Measurements from ENCODE around the gene TERT.

TERT gene

GRCh38 chr5:1254196-1254595 is 40.7 kb downstream of the TERT start:
- TF ChIP-seq, protein P1, sequence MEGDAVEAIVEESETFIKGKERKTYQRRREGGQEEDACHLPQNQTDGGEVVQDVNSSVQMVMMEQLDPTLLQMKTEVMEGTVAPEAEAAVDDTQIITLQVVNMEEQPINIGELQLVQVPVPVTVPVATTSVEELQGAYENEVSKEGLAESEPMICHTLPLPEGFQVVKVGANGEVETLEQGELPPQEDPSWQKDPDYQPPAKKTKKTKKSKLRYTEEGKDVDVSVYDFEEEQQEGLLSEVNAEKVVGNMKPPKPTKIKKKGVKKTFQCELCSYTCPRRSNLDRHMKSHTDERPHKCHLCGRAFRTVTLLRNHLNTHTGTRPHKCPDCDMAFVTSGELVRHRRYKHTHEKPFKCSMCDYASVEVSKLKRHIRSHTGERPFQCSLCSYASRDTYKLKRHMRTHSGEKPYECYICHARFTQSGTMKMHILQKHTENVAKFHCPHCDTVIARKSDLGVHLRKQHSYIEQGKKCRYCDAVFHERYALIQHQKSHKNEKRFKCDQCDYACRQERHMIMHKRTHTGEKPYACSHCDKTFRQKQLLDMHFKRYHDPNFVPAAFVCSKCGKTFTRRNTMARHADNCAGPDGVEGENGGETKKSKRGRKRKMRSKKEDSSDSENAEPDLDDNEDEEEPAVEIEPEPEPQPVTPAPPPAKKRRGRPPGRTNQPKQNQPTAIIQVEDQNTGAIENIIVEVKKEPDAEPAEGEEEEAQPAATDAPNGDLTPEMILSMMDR (IDR thresholded peaks at IDR 0.05; ENCODE audit: control insufficient read depth, insufficient read depth, low read depth, low read length, missing control alignments): no peak
- no peak for DNase-seq (ENCODE audit: low read depth)
- no peak overlapping the region for H3K4me3 ChIP-seq (ENCODE audit: control insufficient read depth, low read depth, low read length)

- H3K4me3 ChIP-seq (ENCODE audit: control insufficient read depth, low read depth, low read length): no peak overlapping the region
- TF ChIP-seq, protein P1 (IDR thresholded peaks at IDR 0.05; ENCODE audit: control insufficient read depth, insufficient read depth, low read depth, low read length, missing control alignments): no peak
- DNase-seq (ENCODE audit: low read depth): no peak
These were observed 41.3 kb downstream of the TERT start for GRCh38 chr5:1253456-1254105.

- DNase-seq (ENCODE audit: low read depth): no peak
- TF ChIP-seq, protein P1 (IDR thresholded peaks at IDR 0.05; ENCODE audit: control insufficient read depth, insufficient read depth, low read depth, low read length, missing control alignments): no peak
- no peak overlapping the region for H3K4me3 ChIP-seq (ENCODE audit: control insufficient read depth, low read depth, low read length)
These were observed 42.2 kb downstream of the TERT start for GRCh38 chr5:1252681-1253080.

GRCh38 chr5:1251678-1252580 is 42.9 kb downstream of the TERT start:
- H3K4me3 ChIP-seq (ENCODE audit: control insufficient read depth, low read depth, low read length): no peak overlapping the region
- no peak for DNase-seq (ENCODE audit: low read depth)
- TF ChIP-seq, protein P1 (IDR thresholded peaks at IDR 0.05; ENCODE audit: control insufficient read depth, insufficient read depth, low read depth, low read length, missing control alignments): no peak

- DNase-seq (ENCODE audit: low read depth): no peak
- TF ChIP-seq, protein P1 (IDR thresholded peaks at IDR 0.05; ENCODE audit: control insufficient read depth, insufficient read depth, low read depth, low read length, missing control alignments): no peak
- no peak overlapping the region for H3K4me3 ChIP-seq (ENCODE audit: control insufficient read depth, low read depth, low read length)
These were observed 45.2 kb downstream of the TERT start for GRCh38 chr5:1249366-1250280.

DNA sequence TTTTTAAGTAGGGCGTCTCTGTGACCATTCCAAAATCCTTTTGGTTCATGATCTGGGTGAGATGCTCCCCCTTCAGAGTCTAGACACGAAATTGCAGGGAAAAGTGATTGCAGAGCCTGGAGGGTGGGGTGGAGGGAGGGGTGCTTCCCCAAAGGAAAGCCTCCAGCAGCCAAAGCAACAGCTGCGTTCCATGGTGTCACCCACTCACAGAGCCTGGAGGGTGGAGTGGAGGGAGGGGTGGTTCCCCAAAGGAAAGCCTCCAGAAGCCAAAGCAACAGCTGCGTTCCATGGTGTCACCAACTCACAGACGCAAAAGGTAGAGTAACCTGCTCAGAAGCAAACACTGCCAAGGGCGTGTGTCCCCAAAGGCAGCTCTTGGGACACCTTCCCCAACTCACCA is 47.1 kb downstream of the TERT start:
- TF ChIP-seq, protein P1 (IDR thresholded peaks at IDR 0.05; ENCODE audit: control insufficient read depth, insufficient read depth, low read depth, low read length, missing control alignments): no peak
- no peak for DNase-seq (ENCODE audit: low read depth)

More for the DNA sequence above, 47.1 kb downstream of the TERT start:
- H3K4me3 ChIP-seq (ENCODE audit: control insufficient read depth, low read depth, low read length): no peak overlapping the region

Data from AG09309 (cell line).